ENCODE data around the gene CTTNBP2NL. TPM values are rescaled to one million over a fixed set of nuclear protein-coding genes. Genes with fewer than 3 reads are reported as not detected.
A peak's percentile ranks its signal among the peaks of the same experiment; 100 is the strongest.
"Not testable (repeated sequence)": the region's sequence is repeated elsewhere in the genome, so short reads cannot be mapped to it uniquely, and the experiment has no call there.

CTTNBP2NL gene
- total RNA-seq, 1 experiment from 2014 or later: 10.6 TPM

DNA sequence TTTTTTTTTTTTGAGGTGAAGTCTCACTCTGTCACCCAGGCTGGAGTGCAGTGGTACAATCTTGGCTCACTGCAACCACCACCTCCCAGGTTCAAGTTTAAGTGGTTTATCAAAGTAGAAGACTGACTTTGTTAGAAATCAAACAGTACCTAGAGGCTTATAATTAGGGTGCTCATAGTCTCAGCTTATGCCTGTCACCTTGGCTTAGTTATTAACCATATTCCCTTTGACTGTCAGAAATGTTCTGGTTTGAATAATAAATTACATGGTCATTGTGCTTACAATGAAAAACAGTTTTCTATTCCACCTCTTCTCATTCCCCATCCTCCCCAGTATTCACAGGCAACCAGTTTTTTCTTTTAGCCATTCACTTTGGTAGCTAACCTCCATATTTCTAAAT, 54.8 kb downstream of the CTTNBP2NL start:
- DNase-seq (ENCODE audit: low read depth): no peak
- in situ Hi-C loops (cut with HindIII; ENCODE audit: low pct_unique_long_range_greater_than_20kb, low sequenced_read_pairs): no loop called here

DNA sequence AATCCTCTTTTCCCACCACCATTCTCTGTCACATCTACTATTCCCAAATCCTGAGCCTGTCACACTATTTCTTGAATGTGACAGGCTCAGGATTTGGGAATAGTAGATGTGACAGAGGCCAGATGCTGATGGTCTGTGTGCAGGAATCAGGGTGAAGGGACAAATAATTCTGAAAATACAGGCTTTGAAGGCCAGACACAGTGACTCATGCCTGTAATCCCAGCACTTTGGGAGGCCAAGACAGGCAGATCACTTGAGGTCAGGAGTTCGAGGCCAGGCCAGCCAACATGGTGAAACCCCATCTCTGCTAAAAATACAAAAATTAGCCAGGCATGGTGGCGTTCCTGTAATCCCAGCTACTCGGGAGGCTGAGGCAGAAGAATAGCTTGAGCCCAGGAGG, 55.3 kb downstream of the CTTNBP2NL start:
- DNase-seq (ENCODE audit: low read depth); in situ Hi-C loops (cut with HindIII; ENCODE audit: low pct_unique_long_range_greater_than_20kb, low sequenced_read_pairs): not testable (repeated sequence)

DNA sequence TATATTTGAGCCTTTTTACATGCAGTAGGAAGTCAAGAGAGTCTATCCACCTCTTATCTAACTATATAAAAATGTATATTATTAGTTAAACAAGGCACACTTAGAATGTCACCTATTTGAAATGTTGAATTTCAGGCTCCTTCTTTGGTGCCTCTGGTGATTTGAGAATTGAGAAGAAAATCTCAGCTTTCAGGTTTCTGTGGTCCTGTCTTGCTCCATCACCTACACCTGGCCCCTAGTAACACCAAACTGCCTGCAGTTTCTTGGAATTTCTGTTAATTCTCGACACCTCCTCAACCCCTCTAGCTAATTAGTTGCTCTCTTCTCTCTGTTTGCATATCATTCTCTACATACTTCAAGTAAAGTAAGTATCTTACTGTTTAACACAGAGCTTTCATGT, 57.9 kb downstream of the CTTNBP2NL start:
- in situ Hi-C loops (cut with HindIII; ENCODE audit: low pct_unique_long_range_greater_than_20kb, low sequenced_read_pairs): no loop called here
- DNase-seq (ENCODE audit: low read depth): no peak

GRCh38 chr1:112454316-112454715, 58.3 kb downstream of the CTTNBP2NL start:
- no peak for DNase-seq (ENCODE audit: low read depth)
- in situ Hi-C loops (cut with HindIII; ENCODE audit: low pct_unique_long_range_greater_than_20kb, low sequenced_read_pairs): no loop called here

- in situ Hi-C loops (cut with HindIII; ENCODE audit: low pct_unique_long_range_greater_than_20kb, low sequenced_read_pairs): no loop called here
- DNase-seq (ENCODE audit: low read depth): no peak
Measured at GRCh38 chr1:112457241-112457640, 61.2 kb downstream of the CTTNBP2NL start.

DNA sequence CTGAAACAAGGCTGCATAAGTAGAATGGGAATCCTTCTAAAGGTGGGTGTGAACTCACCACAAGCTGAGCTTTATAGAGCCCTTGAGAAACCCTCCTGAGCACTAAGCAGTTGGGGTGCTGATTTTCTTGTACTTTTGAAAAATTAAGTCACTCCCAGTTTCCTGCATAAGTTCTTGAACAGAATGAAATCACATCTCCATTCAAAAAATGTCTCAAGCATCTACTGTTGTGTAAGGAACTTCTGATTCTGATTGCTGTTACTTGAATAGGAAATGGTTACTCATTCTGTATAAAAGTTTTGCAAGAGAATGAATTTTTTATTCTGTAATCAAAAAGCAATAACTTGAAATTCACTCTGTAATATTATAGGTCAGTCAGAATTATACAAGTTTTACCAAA, 61.9 kb downstream of the CTTNBP2NL start:
- in situ Hi-C loops (cut with HindIII; ENCODE audit: low pct_unique_long_range_greater_than_20kb, low sequenced_read_pairs): no loop called here

DNA sequence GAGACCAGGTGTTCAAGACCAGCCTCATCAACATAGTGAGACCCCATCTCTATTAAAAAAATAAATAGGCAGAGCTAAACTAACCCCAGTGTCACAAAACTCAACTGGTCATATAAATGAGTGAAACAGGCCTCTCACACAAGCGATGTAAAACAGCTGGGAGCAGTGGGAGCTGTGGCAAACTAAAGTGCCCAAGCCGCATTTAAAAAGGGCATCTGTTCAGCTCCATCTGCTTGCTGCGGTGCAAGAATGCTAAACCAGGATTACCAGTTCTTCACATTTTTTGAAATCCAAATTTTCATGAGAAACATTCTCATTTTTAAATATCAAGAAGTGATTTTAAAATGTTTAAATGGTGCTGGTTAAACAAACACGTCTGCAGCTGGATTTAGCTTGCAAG, 62.7 kb downstream of the CTTNBP2NL start:
- no peak for DNase-seq (ENCODE audit: low read depth)
- in situ Hi-C loops (cut with HindIII; ENCODE audit: low pct_unique_long_range_greater_than_20kb, low sequenced_read_pairs): no loop called here

More for the DNA sequence above, 61.9 kb downstream of the CTTNBP2NL start:
- DNase-seq (ENCODE audit: low read depth): no peak

DNA sequence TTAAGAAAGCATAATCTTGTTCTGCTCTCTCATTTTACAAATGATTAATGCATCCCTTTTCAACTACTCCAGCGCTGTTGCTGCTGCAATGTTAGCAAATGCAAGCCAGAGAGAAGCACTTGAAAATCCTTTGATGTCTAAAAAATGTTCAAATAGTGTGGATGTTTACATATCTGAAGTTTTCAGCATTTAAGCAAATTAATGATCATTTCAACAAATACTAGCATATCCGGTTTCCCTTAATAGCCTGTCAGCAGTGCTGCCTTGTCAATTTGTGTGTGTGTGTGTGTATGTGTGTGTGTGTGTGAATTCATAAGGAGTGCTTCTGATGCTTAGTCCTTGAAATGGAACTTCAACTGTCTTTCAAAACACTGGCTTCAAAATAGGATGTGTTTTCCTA, 64.6 kb downstream of the CTTNBP2NL start:
- no peak for DNase-seq (ENCODE audit: low read depth)
- in situ Hi-C loops (cut with HindIII; ENCODE audit: low pct_unique_long_range_greater_than_20kb, low sequenced_read_pairs): no loop called here

DNA sequence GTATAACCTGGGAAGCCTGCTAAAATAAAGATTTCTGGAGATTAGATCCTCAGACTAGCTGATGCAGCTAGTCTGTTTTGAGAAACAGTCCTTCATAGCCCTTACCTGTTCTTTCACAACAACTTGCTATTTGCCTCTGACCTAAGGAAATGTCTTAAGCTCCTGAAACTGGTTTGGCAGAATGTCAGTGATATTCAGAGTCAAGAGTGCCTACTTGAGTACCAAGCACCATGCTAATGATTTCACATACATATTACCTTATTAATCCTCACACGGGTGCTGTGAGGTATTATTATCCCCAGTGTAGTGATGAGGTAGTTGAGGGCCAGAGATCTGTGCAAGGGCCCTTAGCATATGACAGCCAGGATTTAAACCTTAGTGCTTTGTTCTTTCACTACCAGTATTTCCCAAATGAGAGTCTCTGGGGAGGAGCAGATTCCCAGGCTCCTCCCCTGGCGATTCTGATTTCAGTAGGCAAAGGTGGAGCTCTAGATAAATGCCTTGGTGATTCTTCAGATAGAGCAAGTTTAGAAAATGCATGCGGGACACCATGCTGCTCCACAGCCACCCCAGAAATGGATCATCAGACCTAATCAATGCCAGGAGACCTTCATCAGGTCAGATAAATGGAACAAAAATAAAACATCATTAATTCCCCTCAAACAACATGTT, 65.3 kb downstream of the CTTNBP2NL start:
- in situ Hi-C loops (cut with HindIII; ENCODE audit: low pct_unique_long_range_greater_than_20kb, low sequenced_read_pairs): no loop called here
- no peak for DNase-seq (ENCODE audit: low read depth)

DNA sequence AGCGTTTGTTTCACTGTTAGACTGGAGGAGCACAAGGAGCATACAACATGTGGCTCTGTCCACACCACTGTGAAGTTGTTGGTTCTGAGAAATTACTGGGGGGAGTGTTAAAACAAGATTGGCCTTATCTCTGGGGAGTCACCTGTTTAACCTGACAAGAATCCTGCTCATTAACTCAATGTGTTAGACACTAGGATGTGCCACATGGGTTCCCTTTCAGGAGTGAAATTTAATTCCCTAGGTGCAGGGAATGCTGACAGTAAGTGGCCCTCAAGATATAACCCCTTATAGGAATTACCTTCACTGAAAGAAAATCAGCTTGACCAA, 66.9 kb downstream of the CTTNBP2NL start:
- DNase-seq (ENCODE audit: low read depth): no peak
- in situ Hi-C loops (cut with HindIII; ENCODE audit: low pct_unique_long_range_greater_than_20kb, low sequenced_read_pairs): no loop called here

GRCh38 chr1:112464501-112464900, 68.5 kb downstream of the CTTNBP2NL start:
- in situ Hi-C loops (cut with HindIII; ENCODE audit: low pct_unique_long_range_greater_than_20kb, low sequenced_read_pairs): no loop called here
- no peak for DNase-seq (ENCODE audit: low read depth)

DNA sequence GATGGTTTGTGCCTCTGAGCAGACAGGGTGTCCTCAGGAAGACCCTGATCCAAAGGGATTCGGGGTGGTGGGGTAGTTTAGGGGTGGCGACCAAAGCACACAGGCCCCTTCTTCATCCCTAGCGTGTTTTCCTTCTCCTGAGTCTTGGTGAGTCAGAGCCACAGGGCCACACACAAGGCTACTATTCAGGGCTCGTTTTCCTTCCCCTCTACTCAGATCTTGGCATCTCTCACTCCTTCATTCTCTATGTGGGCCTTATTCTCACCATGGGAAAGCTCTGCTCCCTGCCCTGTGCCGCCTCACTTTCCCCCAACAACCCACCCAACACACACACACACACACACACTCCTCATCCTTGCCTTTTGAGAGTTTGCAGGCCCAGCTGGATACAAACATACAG, 69.1 kb downstream of the CTTNBP2NL start:
- in situ Hi-C loops (cut with HindIII; ENCODE audit: low pct_unique_long_range_greater_than_20kb, low sequenced_read_pairs): no loop called here
- DNase-seq (ENCODE audit: low read depth): no peak

GRCh38 chr1:112466078-112466660, 70.2 kb downstream of the CTTNBP2NL start:
- in situ Hi-C loops (cut with HindIII; ENCODE audit: low pct_unique_long_range_greater_than_20kb, low sequenced_read_pairs): no loop called here
- peak; percentile 89 for DNase-seq (ENCODE audit: low read depth)

- in situ Hi-C loops (cut with HindIII; ENCODE audit: low pct_unique_long_range_greater_than_20kb, low sequenced_read_pairs): not testable (repeated sequence)
Measured at GRCh38 chr1:112470324-112470723, 74.3 kb downstream of the CTTNBP2NL start.

DNA sequence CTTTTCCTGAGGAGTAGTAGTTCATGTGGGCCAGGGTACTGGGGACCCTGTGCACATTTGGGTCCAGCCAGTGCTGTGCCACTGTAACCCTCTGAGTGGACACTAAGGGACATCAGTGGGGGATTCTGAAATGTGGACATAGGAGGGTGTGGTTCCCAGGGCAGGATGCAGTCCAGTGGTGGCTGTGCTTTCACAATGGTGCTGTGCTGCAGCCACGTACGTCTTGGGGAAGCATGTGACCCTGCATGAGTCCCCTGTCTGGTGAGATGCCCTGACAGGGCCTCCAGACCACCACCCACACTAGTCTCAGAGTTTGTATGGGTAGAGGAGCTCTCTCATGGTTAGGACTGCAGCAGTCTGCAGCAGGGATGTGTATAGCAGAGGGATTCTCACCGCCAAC, 75.0 kb downstream of the CTTNBP2NL start:
- DNase-seq (ENCODE audit: low read depth): no peak
- in situ Hi-C loops (cut with HindIII; ENCODE audit: low pct_unique_long_range_greater_than_20kb, low sequenced_read_pairs): no loop called here

More at GRCh38 chr1:112470324-112470723, 74.3 kb downstream of the CTTNBP2NL start:
- DNase-seq (ENCODE audit: low read depth): not testable (repeated sequence)

DNA sequence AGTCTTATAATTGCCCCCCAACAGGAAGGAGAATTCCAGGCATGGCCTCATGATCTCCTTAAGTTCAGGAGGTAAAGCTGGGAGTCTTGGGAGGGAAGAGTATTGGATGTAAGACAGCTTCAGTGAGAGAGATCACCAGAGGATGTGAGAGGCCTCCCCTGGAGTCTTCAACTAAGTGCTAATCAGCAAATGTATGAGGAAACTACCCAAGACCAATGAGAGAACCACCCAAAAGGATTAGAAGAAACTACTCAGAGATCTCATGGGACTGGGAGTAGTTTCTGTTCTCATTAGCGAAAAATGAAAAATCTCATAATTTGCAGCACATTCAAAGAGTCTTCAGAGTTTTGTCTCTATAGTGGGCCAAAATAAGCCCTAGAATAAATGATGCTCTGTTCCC, 76.1 kb downstream of the CTTNBP2NL start:
- DNase-seq (ENCODE audit: low read depth): no peak
- in situ Hi-C loops (cut with HindIII; ENCODE audit: low pct_unique_long_range_greater_than_20kb, low sequenced_read_pairs): no loop called here

GRCh38 chr1:112477550-112477949, 81.5 kb downstream of the CTTNBP2NL start:
- DNase-seq (ENCODE audit: low read depth): no peak
- in situ Hi-C loops (cut with HindIII; ENCODE audit: low pct_unique_long_range_greater_than_20kb, low sequenced_read_pairs): no loop called here

DNA sequence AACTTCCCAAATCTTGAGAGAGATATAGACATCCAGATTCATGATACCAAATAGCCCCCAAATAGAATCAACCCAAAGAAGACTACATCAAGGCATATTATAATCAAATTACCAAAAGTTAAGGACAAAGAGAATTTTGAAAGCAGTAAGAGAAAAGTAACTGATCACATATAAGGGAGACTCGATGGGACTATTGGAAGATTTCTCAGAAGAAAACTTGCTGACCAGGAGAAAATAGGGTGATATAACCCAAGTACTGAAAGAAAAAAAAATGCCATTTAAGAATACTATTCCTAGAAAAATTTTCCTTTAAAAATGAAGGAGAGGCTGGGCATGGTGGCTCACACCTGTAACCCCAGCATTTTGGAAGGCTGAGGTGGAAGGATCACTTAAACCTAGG, 82.3 kb downstream of the CTTNBP2NL start:
- in situ Hi-C loops (cut with HindIII; ENCODE audit: low pct_unique_long_range_greater_than_20kb, low sequenced_read_pairs): no loop called here
- no peak for DNase-seq (ENCODE audit: low read depth)

DNA sequence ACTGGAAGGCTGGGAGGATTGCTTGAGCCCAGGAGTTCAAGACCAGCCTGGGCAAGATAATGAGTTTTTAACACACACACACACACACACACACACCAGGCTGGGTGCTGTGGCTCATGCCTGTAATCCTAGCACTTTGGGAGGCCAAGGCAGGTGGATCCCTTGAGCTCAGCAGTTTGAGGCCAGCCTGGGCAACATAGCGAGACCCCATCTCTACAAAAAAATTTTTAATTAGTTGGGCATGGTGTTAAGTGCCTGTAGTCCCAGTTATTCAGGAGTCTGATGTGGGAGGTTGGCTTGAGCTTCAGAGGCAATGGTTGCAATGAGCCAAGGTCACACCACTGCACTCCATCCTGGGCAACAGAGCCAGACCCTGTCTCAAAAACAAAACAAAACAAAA, 90.0 kb downstream of the CTTNBP2NL start:
- in situ Hi-C loops (cut with HindIII; ENCODE audit: low pct_unique_long_range_greater_than_20kb, low sequenced_read_pairs); DNase-seq (ENCODE audit: low read depth): not testable (repeated sequence)

DNA sequence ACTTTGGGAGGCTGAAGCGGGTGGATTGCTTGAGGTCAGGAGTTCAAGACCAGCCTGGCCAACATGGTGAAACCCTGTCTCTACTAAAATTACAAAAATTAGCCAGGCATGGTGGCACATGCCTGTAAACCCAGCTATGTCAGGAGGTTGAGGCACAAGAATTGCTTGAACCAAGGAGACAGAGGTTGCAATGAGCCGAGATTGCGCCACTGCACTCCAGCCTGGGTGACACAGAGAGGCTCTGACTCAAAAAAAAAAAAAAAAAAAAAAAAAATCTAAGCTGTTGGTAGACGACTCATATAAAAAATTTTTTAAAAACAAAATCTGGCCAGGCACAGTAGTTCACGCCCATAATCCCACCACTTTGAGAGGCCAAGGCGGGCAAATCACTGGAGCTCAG, 91.7 kb downstream of the CTTNBP2NL start:
- in situ Hi-C loops (cut with HindIII; ENCODE audit: low pct_unique_long_range_greater_than_20kb, low sequenced_read_pairs); DNase-seq (ENCODE audit: low read depth): not testable (repeated sequence)

All from Caki2 (cell line).